ENCODE data around the gene CD28.

DNA sequence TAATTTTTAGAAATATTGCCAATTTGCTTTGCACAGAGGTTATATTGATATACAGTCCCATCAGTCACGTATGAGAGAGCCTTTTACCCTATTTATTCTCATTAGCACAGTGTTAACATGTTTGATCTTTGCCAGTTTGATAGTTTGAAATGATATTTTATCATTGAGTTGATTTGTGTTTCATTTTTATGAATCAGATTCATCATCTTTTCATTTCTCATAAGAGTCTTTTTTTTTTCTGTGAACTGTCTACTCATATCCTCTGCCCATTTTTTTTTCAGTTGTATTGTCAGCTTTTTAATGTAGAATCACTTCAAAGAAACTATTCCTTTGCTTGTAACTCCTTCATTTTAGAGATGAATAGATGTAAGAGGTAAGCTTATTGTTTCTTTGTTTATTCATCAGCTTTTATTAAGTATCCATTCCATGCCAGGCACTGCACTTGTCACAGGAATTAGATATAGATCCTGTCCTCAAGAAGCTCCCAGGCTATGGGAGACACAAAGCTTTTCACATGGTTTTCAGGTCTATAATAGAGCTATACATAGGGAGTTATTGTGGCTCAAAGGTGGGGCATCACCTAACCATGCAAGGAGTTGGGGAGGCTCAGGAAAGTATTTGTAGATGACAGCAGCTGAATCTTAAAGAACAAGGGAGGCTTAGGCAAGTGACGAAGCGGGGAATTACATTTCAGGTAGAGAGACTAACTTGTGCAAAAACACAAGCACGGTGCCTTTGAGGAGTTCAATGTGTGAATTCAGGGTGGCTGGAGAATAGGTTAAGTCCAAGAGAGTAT lies 42.1 kb downstream of the CD28 start:
- TF ChIP-seq, protein P1, sequence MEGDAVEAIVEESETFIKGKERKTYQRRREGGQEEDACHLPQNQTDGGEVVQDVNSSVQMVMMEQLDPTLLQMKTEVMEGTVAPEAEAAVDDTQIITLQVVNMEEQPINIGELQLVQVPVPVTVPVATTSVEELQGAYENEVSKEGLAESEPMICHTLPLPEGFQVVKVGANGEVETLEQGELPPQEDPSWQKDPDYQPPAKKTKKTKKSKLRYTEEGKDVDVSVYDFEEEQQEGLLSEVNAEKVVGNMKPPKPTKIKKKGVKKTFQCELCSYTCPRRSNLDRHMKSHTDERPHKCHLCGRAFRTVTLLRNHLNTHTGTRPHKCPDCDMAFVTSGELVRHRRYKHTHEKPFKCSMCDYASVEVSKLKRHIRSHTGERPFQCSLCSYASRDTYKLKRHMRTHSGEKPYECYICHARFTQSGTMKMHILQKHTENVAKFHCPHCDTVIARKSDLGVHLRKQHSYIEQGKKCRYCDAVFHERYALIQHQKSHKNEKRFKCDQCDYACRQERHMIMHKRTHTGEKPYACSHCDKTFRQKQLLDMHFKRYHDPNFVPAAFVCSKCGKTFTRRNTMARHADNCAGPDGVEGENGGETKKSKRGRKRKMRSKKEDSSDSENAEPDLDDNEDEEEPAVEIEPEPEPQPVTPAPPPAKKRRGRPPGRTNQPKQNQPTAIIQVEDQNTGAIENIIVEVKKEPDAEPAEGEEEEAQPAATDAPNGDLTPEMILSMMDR (IDR thresholded peaks at IDR 0.05) = no peak
- no peak for TF ChIP-seq POLR2A (IDR thresholded peaks at IDR 0.05)
